Epithelial cell of esophagus (primary cell): ENCODE results near the gene ADARB2.

Experiments used
- DNase-seq: peaks from one replicate; pipeline ENCODE4 v3.0.0; 2010; ENCODE audit warnings: low read depth
- H3K4me3 ChIP-seq: 2 replicates; pipeline ENCODE4 v1.5.1; 2011; ENCODE audit warnings: mild to moderate bottlenecking, low read length, control low read depth
- CTCF ChIP-seq: IDR thresholded peaks from 2 replicates; pipeline ENCODE4 v1.5.1; 2011; ENCODE audit warnings: low read depth, mild to moderate bottlenecking, low read length, control low read depth, inconsistent platforms; ENCODE audit not compliant: insufficient read depth; ENCODE audit errors: missing control alignments

ADARB2 gene

GRCh38 chr10:1557081-1557480 lies 180.2 kb downstream of the ADARB2 start:
- DNase-seq = no peak
- no peak for TF ChIP-seq CTCF
- no peak overlapping the region for H3K4me3 ChIP-seq

DNA sequence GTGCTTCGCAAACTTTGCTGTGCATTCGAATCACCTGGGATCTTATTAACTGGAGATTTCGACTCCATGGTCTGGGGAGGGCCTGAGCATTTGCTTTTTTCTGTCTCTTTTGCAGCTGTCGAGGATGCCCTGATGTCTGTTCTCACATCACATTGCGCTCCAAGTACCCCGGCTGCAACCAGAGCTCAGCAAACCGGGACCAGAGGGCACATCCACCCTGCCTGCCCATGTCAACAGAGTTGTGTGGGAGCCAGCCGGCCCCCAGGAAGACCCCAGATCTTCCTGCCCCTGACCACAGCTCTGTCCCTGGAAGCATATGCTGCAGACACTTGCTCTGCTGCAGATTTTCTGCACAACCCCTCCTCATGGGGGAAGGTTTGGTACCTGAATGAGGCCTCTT lies 180.8 kb downstream of the ADARB2 start:
- H3K4me3 ChIP-seq = no peak overlapping the region
- no peak for DNase-seq
- TF ChIP-seq CTCF = no peak

DNA sequence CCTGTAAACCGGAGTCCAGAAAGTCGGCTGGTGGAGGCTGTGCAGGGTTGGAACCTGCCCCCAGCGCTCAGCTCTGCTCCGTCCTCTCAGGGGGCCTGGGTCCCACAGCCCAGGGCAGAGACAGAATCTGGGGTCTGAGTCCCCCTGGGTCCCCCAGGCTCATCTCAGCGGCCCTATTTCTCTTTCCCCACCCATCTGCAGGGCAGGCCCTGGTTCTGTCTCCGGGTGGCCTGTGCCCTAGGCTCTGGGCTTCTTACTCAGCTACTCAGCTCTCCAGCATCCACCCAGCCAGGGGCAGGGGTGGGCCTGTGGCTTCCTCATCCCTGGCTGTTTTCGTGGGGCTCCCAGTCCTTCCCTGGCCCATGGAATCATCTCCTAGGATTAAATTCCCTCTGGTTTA lies 183.4 kb downstream of the ADARB2 start:
- no peak for TF ChIP-seq CTCF
- no peak for DNase-seq
- H3K4me3 ChIP-seq = no peak overlapping the region

DNA sequence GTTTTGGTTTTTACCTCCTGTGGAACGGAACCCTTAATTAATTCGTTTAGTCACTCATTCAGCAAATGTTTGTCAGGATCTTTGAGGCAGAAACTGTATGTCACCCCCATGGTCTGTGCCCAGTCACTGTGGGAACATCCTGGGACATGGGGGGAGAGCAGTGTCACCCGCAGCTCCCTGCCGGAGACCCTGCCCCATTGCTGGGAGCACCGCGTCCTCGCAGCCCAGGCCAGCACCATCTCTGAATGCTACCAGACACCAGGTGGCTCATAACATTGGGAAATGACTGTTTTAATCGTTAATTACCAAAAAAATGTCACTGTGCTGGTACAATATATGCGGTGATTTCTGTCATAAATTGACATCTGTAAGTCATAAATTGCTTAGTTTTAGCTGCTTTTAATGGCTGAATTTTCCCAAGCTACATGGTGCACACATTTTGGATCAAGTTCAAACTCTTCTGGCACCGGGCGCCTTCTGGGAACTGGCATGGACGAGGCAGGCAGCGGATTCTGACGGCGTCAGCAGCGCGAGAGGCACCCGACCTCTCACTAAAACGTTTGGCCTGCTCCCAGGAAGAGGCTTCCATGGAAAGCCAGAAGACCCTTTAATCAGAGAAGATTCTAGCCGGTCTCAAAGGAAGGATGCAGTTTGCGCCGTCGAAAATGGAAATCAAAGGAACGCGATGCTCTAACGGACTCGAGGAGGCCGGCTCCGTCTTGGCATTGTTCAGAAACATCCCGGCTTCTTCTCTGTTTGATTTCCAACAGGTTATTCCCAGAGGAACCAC lies 184.2 kb downstream of the ADARB2 start:
- no peak for DNase-seq
- no peak for TF ChIP-seq CTCF
- H3K4me3 ChIP-seq = no peak overlapping the region

GRCh38 chr10:1552406-1552805 lies 184.9 kb downstream of the ADARB2 start:
- no peak for DNase-seq
- no peak overlapping the region for H3K4me3 ChIP-seq
- TF ChIP-seq CTCF = no peak

GRCh38 chr10:1551636-1552338 lies 185.5 kb downstream of the ADARB2 start:
- H3K4me3 ChIP-seq = no peak overlapping the region
- DNase-seq = no peak
- TF ChIP-seq CTCF = no peak
